Measurements from ENCODE around the gene BRD9. TPM values are rescaled to one million over a fixed set of nuclear protein-coding genes. Genes with fewer than 3 reads are reported as not detected.

BRD9 gene
- total RNA-seq, 2 experiments from 2014 or later, result 54.1 to 57.9 TPM

DNA sequence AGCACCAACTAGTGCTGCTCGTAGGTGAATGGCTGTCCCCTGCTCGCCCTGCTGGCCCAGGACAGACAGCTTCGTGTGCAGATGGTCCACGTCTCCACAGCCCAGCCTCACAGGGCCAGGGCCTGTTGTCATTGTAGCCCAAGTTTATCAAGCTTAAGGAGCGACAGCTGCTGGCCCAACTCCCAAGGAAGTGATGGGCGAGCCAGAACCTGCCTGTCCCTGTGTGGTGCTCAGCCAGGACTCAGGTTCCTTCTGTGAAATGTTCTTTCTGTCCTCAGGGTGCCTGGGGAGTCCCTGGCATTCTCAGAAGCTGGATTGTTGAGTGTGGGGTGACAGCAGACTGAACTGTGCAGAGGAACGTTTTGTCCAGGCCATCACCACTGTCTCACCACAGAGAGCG is 16.5 kb upstream of the BRD9 start:
- ChIA-PET CTCF (no interaction called here), POLR2A (no interaction called here)

DNA sequence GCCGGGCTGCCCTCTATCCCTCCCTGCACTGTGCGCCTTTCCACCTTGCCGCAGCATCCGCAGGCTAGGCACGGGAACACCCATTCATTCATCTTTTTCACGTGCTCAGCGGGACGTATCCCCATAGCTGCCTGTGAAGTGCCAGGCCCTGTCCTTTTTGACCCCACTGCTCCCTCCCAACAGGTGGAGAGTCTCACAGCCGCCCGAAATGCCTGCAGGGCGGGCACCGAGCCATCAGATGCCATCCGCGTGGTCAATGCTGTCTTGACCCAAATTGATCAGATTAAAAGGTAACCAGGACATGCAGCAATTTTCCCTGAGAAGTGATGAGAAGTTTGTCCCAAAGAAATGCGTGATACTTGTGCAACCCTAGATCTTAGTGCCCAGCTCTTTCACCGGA is 15.6 kb upstream of the BRD9 start:
- ChIA-PET POLR2A (no interaction called here), CTCF (interaction anchor here (0.7 kb wide), 1 partner anchor 472 kb away, joined by 3 read pairs; no protein-coding TSS in a partner anchor)

DNA sequence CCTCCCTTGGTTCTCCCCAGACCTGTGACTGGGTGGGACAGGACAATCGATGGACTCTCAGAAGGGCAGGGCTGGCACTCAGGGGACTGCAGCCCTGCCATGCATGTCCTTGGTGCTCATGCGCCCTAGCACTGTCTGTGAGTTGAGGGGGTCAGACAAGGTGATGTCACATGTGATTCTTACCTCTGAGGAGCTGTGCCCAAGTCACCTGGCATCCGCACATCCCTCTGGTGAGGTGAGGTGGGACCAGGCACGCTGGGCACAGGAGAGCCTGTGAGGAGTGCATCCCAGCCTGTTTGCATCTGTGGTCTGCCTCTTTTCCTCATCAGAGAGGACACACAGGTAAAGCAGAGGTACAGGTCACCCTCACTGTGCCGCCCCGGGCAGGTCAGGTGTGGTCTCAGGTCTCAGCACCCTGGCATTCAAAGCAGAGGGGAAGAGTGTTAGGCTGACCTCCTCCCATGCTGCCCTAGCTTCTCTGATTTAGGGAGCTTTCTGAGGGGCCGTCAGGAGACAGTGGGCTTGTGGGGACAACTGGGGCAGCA is 14.8 kb upstream of the BRD9 start:
- ChIA-PET CTCF (interaction anchor here (0.7 kb wide), 1 partner anchor 472 kb away, joined by 3 read pairs; no protein-coding TSS in a partner anchor), POLR2A (no interaction called here)

DNA sequence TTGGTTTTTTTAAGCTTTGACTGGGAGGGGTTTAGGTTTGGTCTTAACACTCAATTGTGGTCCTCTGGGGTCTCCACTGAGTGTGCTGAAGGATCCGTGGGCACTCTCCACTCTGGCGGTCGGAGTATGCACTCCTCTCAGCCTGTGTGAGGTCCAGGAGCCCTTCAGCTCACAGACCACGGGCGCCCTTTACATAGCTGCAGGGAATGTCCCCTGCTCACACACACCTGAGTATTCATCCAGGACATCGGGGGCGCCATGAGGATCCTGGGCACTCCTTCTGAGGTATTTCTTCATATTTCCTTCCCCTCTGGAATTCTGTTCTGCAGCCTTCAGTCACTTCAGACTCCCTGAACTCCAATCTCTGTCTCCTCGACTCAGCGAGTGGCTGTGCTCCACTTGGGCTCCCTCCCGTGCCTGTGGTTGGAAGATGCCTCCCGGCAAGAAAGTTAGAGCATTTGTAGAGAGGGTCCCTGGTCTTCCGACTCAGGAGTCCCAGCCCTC is 12.6 kb upstream of the BRD9 start:
- ChIA-PET POLR2A (no interaction called here), CTCF (no interaction called here)

DNA sequence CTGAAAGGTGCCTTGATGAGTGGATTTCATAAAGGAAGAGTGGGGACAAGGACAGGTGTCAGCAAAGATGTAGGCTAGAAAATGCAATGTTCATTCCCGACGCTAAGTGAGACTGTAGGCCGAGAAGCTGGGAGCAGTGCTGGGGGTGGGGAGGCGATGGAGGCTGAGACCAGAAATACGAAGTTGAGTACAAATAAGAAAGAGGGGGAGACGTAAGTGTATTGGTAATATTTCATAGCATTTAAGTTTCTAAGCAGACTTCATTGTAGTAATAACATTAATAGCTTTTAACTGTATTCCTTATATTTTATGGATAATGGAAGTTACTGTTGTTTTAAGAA is 11.1 kb upstream of the BRD9 start:
- CTCF ChIA-PET, result interaction anchor here (1.9 to 2.0 kb wide), 2 partner anchors 231 to 235 kb away, joined by 5 to 7 read pairs; no protein-coding TSS in a partner anchor
- POLR2A ChIA-PET, result no interaction called here

GRCh38 chr5:902129-902916 is 9.7 kb upstream of the BRD9 start:
- CTCF ChIA-PET, result interaction anchor here (0.7 to 2.0 kb wide), 3 partner anchors 21 to 233 kb away, joined by 4 to 7 read pairs (median 5); no protein-coding TSS in a partner anchor
- POLR2A ChIA-PET, result interaction anchor here (1.0 kb wide), 1 partner anchor 9 kb away, joined by 4 read pairs; no protein-coding TSS in a partner anchor

DNA sequence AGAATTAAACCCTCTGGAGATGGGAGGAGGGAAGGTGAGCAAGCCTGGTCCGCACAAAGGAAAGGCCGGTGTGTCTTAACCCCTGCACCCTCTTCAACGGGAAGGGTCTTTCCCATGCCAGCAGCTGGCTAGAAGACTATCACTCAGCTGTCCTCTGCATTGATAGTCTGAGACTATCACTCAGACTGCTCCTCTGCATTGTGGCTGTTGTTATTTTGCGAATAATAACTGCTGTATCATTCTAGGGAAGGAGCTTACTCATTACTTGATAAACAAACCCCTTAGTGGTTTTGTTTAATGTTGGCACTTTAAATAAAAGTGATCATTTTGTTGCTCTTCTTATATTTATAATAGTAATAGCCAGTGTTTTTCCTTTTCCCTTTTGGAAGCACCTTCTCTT is 8.2 kb upstream of the BRD9 start:
- CTCF ChIA-PET, result interaction anchor here (0.7 to 1.3 kb wide), 3 partner anchors 9 to 267 kb away, joined by 3 read pairs; no protein-coding TSS in a partner anchor
- POLR2A ChIA-PET, result no interaction called here

DNA sequence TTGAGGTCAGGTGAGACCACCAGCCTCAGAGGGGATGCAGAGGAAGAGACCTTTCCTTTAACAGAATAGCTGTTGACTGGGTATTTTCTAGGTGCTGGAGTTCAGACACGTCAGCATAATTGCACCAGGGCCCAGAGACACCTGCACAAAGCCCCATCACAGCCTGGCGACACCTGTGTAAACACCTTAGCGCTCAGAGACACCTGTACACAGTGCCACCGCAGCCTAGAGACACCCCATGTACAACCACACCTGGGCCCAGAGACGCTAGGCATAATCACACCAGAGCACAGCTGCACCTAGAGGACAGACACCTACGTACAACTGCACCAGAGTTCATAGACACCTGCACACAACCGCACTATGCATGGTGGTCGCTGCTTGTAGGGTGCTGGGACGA is 1.1 kb upstream of the BRD9 start:
- ChIA-PET POLR2A (interaction anchor here (1.1 kb wide), 1 partner anchor 9 kb away, joined by 4 read pairs; no protein-coding TSS in a partner anchor), CTCF (no interaction called here)

DNA sequence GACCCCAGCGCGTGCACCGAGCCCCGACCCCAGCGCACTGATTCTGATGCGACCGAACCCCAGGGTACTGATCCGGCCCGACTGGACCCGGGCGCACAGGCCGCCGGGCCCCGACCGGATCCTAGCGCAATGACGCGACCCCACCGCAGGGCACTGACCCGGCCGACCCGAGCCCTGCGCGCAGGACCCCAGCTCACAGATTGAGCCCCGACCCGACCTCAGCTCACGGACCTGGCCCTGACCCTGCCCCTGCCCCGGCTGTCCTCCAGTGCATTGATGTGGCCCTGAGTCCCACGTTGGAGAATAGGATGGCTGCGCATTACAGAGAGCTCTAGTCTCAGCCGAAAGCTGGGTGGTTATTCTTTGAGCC is 521 bp upstream of the BRD9 start:
- POLR2A ChIA-PET, result interaction anchor here (1.0 to 1.1 kb wide), 2 partner anchors 9 to 18 kb away, joined by 3 to 4 read pairs; no protein-coding TSS in a partner anchor

DNA sequence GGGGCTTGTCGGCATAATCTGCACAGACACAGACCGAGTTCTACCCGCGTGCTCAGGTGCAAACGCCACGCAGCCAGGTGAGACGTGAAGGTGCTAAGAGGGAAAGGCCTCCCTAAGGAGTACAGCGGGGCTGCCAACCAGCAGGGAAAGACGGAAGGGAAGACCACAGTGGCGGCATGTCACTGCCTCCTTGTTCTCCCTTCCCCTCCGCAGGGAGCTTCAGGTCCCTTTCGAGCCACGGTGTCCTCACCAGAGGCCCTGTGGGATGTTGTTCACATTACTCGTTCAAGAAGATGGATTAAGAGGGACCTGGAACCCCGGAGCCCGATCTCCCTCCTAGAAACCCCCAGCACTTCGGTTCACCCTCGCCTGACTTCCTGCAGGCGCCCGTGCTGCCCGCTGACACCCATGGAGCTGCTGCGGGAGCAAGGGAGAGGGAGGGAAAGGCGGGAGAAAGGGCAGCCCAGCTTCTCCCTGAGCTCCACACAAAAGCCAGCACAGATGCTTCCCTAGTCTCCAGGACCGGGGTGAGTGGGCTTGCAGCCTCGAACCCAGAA is 686 bp downstream of the BRD9 start:
- POLR2A ChIA-PET, result no interaction called here
- CTCF ChIA-PET, result interaction anchor here (1.4 to 1.5 kb wide), 3 partner anchors 9 to 219 kb away, joined by 3 to 4 read pairs (median 3); no protein-coding TSS in a partner anchor

More for the DNA sequence above, 521 bp upstream of the BRD9 start:
- CTCF ChIA-PET, result interaction anchor here (1.5 kb wide), 1 partner anchor 220 kb away, joined by 3 read pairs; no protein-coding TSS in a partner anchor

- ChIA-PET POLR2A (no interaction called here), CTCF (interaction anchor here (1.4 kb wide), 2 partner anchors 10 to 20 kb away, joined by 3 to 4 read pairs; no protein-coding TSS in a partner anchor)
These were observed 1.3 kb downstream of the BRD9 start for GRCh38 chr5:891117-891836.

DNA sequence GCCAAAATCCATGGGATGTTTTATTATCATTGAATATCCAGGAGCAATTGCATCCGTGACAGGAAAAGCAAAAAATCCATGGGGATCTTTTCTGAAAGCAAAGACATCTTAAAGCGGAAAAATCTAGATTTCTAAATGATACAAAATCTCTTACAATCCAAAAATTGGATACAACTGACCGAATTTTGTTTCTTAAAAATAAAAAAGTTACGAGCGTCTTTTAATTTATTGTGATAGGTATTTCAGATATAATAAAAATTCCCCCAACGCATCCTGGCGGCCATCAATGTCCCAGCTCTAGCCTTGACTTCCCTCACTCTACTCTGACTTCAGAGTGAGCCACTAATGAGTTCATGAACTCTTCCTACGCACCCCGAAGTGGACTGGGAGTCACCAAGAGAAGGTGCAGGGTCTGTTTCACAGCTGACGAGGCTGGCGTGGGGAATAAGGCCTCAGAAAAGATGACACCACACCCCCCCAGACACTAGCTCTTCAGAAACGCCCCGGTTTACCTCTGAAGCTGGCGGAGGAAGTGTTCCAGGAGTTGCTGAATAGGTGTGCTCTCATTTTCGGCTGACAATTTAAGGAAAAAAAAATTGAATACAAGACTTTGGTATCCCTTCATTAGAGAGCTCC is 3.4 kb downstream of the BRD9 start:
- POLR2A ChIA-PET, result interaction anchor here (1.0 kb wide), 1 partner anchor 358 kb away, joined by 3 read pairs; no protein-coding TSS in a partner anchor
- CTCF ChIA-PET, result interaction anchor here (1.1 kb wide), 1 partner anchor 12 kb away, joined by 3 read pairs; no protein-coding TSS in a partner anchor

DNA sequence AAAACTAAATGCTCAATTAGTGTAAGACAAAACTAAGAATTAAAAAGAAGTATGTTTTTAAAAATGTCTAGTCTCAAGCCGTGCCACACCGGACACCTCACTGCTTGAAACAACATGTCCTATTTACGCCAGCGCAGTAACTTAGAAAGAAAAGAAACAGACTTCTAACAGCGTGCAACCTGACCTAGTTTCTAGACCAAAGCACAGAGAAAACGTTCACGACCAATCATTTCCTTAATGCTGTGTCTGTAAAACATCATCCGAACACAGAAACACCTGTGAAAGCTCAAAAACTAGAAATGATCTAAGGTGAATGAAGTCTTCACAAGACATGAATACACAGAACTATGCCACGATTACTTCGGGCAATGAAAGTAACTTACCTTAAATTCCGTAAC is 4.0 kb downstream of the BRD9 start:
- CTCF ChIA-PET, result interaction anchor here (1.1 kb wide), 1 partner anchor 12 kb away, joined by 3 read pairs; no protein-coding TSS in a partner anchor
- POLR2A ChIA-PET, result no interaction called here

DNA sequence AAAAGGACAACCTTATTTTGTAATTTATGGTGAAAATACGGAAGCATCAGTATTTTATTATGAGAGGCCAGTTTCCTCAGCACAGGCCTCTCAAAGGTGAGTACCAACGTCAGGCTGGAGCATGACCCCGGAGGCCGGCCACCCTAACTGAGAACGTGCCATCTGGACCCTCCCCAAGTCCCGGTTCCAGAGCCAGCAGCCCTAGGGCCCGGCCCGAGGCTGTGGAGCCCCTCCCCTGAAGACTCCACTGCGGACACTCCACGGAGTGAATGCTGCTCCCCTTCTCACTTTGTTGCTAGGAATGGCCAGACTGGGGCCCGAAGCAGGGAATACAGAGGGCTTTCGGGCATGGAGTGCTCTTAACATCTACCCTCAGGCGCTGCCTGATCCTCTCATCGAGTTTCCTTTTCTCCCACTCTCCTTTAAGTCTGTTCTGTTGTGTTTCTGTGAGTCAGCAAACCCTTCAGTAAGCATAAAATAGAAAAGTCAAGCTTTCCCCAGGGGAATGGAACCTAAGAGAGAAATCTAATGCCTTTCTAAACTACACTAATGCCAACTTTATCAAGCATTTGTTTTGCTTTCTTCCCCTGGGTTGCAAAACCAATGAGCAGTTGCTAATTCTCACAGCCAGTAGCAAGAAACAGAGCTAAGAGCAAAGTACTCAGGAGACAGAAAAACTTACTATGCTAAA is 4.5 kb downstream of the BRD9 start:
- ChIA-PET POLR2A (interaction anchor here (0.6 kb wide), 1 partner anchor 39 kb away, joined by 4 read pairs; no protein-coding TSS in a partner anchor), CTCF (no interaction called here)

- ChIA-PET POLR2A (no interaction called here), CTCF (no interaction called here)
These were observed 5.8 kb downstream of the BRD9 start for GRCh38 chr5:886716-887325.

GRCh38 chr5:886036-886435 is 6.6 kb downstream of the BRD9 start:
- CTCF ChIA-PET, result no interaction called here

DNA sequence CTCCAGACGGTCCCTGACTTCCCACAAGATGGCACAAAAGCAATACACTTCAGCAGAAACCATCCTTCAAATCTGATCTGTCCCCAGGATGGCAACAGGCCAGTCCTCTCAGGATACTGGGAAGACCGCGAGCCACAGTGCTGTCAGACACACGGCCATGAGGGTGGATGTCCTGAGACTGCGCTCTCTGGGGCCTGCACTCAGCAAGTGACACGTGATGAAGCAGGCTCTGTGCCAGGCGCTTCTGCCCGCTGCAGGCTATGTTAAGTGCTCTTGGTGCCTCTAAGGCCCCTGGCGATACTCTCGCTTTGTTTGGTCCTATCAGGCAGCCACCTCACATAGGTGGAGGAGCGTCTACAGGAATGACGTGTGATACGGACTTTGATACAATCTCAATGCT is 7.1 kb downstream of the BRD9 start:
- ChIA-PET POLR2A (no interaction called here), CTCF (no interaction called here)

More at GRCh38 chr5:886036-886435, 6.6 kb downstream of the BRD9 start:
- POLR2A ChIA-PET, result no interaction called here

- ChIA-PET POLR2A (no interaction called here), CTCF (no interaction called here)
These were observed 7.5 kb downstream of the BRD9 start for GRCh38 chr5:885127-885442.

Measured in activated CD8-positive, alpha-beta memory T cell treated with anti-CD3 and anti-CD28 coated beads for 36 hours (primary cell).